ENCODE results near the gene RTF2. TPM values are rescaled to one million over a fixed set of nuclear protein-coding genes. Genes with fewer than 3 reads are reported as not detected.

The RTF2 gene
- total RNA-seq, 1 donor from 2014 or later: 42.4 TPM

- Histone ChIP-seq H3K79me2 (ENCODE audit: low read depth) (no peaks in the 10 kb centered on the region), H3K9me3 (ENCODE audit: low read depth) (no peaks in the 10 kb centered on the region), H2AFZ (replicated peaks) (no peak overlapping the region), H4K20me1 (ENCODE audit: low read depth) (no peaks in the 10 kb centered on the region), H3F3A (ENCODE audit: low read depth) (no peaks in the 10 kb centered on the region), H3K4me2 (no peak overlapping the region), H3K27ac (no peak overlapping the region), H3K4me3 (no peak overlapping the region), H3K9ac (no peak overlapping the region), H3K4me1 (no peaks in the 10 kb centered on the region), H3K27me3 (no peaks in the 10 kb centered on the region), H3K36me3 (no peaks in the 10 kb centered on the region)
- H3K27ac Mint-ChIP-seq: no peak overlapping the region
- TF ChIP-seq CTCF (IDR thresholded peaks at IDR 0.05): no peak
- no peak for TF ChIP-seq EZH2phosphoT487 (IDR thresholded peaks at IDR 0.05)
- no peak for TF ChIP-seq EZH2 (IDR thresholded peaks at IDR 0.05)
- H3K4me3 Mint-ChIP-seq: no peak overlapping the region
- no peak for DNase-seq (ENCODE audit: low spot score)
- H3K9me3 Mint-ChIP-seq: peaks cover 13% of the 10 kb centered on the region
- peaks cover 4% of the 10 kb centered on the region for H3K27me3 Mint-ChIP-seq (ENCODE audit: insufficient read depth, low read depth)
- H3K4me1 Mint-ChIP-seq: no peaks in the 10 kb centered on the region
- peaks cover 35% of the 10 kb centered on the region for H3K36me3 Mint-ChIP-seq
Observed at GRCh38 chr20:56516631-56517030, 48.2 kb downstream of the RTF2 start.

- H3K9me3 Mint-ChIP-seq: peaks cover 16% of the 10 kb centered on the region
- no peaks in the 10 kb centered on the region for H3K4me1 Mint-ChIP-seq
- no peaks in the 10 kb centered on the region for H3F3A ChIP-seq (ENCODE audit: low read depth)
- H3K27ac Mint-ChIP-seq: no peak overlapping the region
- H3K9ac ChIP-seq: no peak overlapping the region
- no peaks in the 10 kb centered on the region for H3K4me1 ChIP-seq
- no peaks in the 10 kb centered on the region for H3K27me3 ChIP-seq
- no peaks in the 10 kb centered on the region for H3K36me3 ChIP-seq
- no peak overlapping the region for H3K4me3 ChIP-seq
- H3K36me3 Mint-ChIP-seq: peaks cover 35% of the 10 kb centered on the region
- H3K4me3 Mint-ChIP-seq: no peak overlapping the region
- DNase-seq (ENCODE audit: low spot score): no peak
- no peak overlapping the region for H3K27ac ChIP-seq
- H4K20me1 ChIP-seq (ENCODE audit: low read depth): no peaks in the 10 kb centered on the region
- TF ChIP-seq CTCF (IDR thresholded peaks at IDR 0.05) (no peak), EZH2 (IDR thresholded peaks at IDR 0.05) (no peak), EZH2phosphoT487 (IDR thresholded peaks at IDR 0.05) (no peak)
- H3K79me2 ChIP-seq (ENCODE audit: low read depth): no peaks in the 10 kb centered on the region
- H3K9me3 ChIP-seq (ENCODE audit: low read depth): no peaks in the 10 kb centered on the region
- no peak overlapping the region for H3K4me2 ChIP-seq
- no peak overlapping the region for H2AFZ ChIP-seq (replicated peaks)
- H3K27me3 Mint-ChIP-seq (ENCODE audit: insufficient read depth, low read depth): peaks cover 4% of the 10 kb centered on the region
Observed at GRCh38 chr20:56517211-56517610, 48.8 kb downstream of the RTF2 start.

- no peak overlapping the region for H3K4me3 ChIP-seq
- no peak overlapping the region for H3K4me2 ChIP-seq
- Mint-ChIP-seq H3K9me3 (peaks cover 16% of the 10 kb centered on the region), H3K4me1 (no peaks in the 10 kb centered on the region), H3K27me3 (ENCODE audit: insufficient read depth, low read depth) (peaks cover 4% of the 10 kb centered on the region), H3K36me3 (peaks cover 35% of the 10 kb centered on the region), H3K27ac (no peak overlapping the region), H3K4me3 (no peak overlapping the region)
- DNase-seq (ENCODE audit: low spot score): no peak
- H3F3A ChIP-seq (ENCODE audit: low read depth): no peaks in the 10 kb centered on the region
- H3K9me3 ChIP-seq (ENCODE audit: low read depth): no peaks in the 10 kb centered on the region
- H3K9ac ChIP-seq: no peak overlapping the region
- no peak overlapping the region for H3K27ac ChIP-seq
- H3K27me3 ChIP-seq: no peaks in the 10 kb centered on the region
- no peaks in the 10 kb centered on the region for H3K36me3 ChIP-seq
- TF ChIP-seq CTCF (IDR thresholded peaks at IDR 0.05) (no peak), EZH2phosphoT487 (IDR thresholded peaks at IDR 0.05) (no peak), EZH2 (IDR thresholded peaks at IDR 0.05) (no peak)
- H2AFZ ChIP-seq (replicated peaks): no peak overlapping the region
- H4K20me1 ChIP-seq (ENCODE audit: low read depth): no peaks in the 10 kb centered on the region
- no peaks in the 10 kb centered on the region for H3K79me2 ChIP-seq (ENCODE audit: low read depth)
- no peaks in the 10 kb centered on the region for H3K4me1 ChIP-seq
Observed at GRCh38 chr20:56517641-56518040, 49.2 kb downstream of the RTF2 start.
